ENCODE data around the gene BORCS8. TPM values are rescaled to one million over a fixed set of nuclear protein-coding genes. Genes with fewer than 3 reads are reported as not detected.

The BORCS8 gene
- total and polyA plus RNA-seq, 9 donors: 7.8 to 16.6 (median 11.9) TPM

GRCh38 chr19:19206938-19207337 lies 15.0 kb upstream of the BORCS8 start:
- 72% methylated on average over 5 of the region's 5 CpGs for WGBS (ENCODE audit: insufficient coverage)
- no peak overlapping the region for H3K27ac ChIP-seq (ENCODE audit: low read length)
- H3K9me3 ChIP-seq (replicated peaks; ENCODE audit: control insufficient read depth, low read depth, low read length): no peaks in the 10 kb centered on the region
- no peak overlapping the region for H3K4me3 ChIP-seq (ENCODE audit: low read length)
- peaks cover 8% of the 10 kb centered on the region for H3K4me1 ChIP-seq (ENCODE audit: control insufficient read depth, insufficient read depth, low read length)
- no peak for DNase-seq
- peaks cover 24% of the 10 kb centered on the region for H3K27me3 ChIP-seq (ENCODE audit: control insufficient read depth, insufficient read depth, low read length)
- H3K36me3 ChIP-seq (ENCODE audit: control insufficient read depth, insufficient read depth, low read length): peaks cover 4% of the 10 kb centered on the region

- 50% methylated on average over 7 of the region's 14 CpGs for WGBS (ENCODE audit: insufficient coverage)
- H3K4me1 ChIP-seq (ENCODE audit: control insufficient read depth, insufficient read depth, low read length): peaks cover 8% of the 10 kb centered on the region
- no peaks in the 10 kb centered on the region for H3K9me3 ChIP-seq (replicated peaks; ENCODE audit: control insufficient read depth, low read depth, low read length)
- H3K4me3 ChIP-seq (ENCODE audit: low read length): no peak overlapping the region
- no peak for DNase-seq
- H3K27me3 ChIP-seq (ENCODE audit: control insufficient read depth, insufficient read depth, low read length): peaks cover 12% of the 10 kb centered on the region
- H3K36me3 ChIP-seq (ENCODE audit: control insufficient read depth, insufficient read depth, low read length): peaks cover 12% of the 10 kb centered on the region
- no peak overlapping the region for H3K27ac ChIP-seq (ENCODE audit: low read length)
Measured at GRCh38 chr19:19205416-19206410, 13.8 kb upstream of the BORCS8 start.

- peaks cover 6% of the 10 kb centered on the region for H3K27me3 ChIP-seq (ENCODE audit: control insufficient read depth, insufficient read depth, low read length)
- H3K27ac ChIP-seq (ENCODE audit: low read length): no peak overlapping the region
- no peak for DNase-seq
- H3K36me3 ChIP-seq (ENCODE audit: control insufficient read depth, insufficient read depth, low read length): peaks cover 20% of the 10 kb centered on the region
- H3K9me3 ChIP-seq (replicated peaks; ENCODE audit: control insufficient read depth, low read depth, low read length): no peaks in the 10 kb centered on the region
- H3K4me1 ChIP-seq (ENCODE audit: control insufficient read depth, insufficient read depth, low read length): peaks cover 8% of the 10 kb centered on the region
- no peak overlapping the region for H3K4me3 ChIP-seq (ENCODE audit: low read length)
- 79% methylated on average over 10 of the region's 13 CpGs for WGBS (ENCODE audit: insufficient coverage)
Measured at GRCh38 chr19:19204181-19204580, 12.2 kb upstream of the BORCS8 start.

- H3K9me3 ChIP-seq (replicated peaks; ENCODE audit: control insufficient read depth, low read depth, low read length): no peaks in the 10 kb centered on the region
- peak; percentile 95 for DNase-seq
- peaks cover 6% of the 10 kb centered on the region for H3K27me3 ChIP-seq (ENCODE audit: control insufficient read depth, insufficient read depth, low read length)
- peak within 1 kb of the TSS; percentile 66 for H3K27ac ChIP-seq (ENCODE audit: low read length)
- H3K4me1 ChIP-seq (ENCODE audit: control insufficient read depth, insufficient read depth, low read length): peaks cover 8% of the 10 kb centered on the region
- H3K36me3 ChIP-seq (ENCODE audit: control insufficient read depth, insufficient read depth, low read length): peaks cover 30% of the 10 kb centered on the region
- H3K4me3 ChIP-seq (ENCODE audit: low read length): peak within 1 kb of the TSS; percentile 74
- WGBS (ENCODE audit: insufficient coverage): 6% methylated on average over 58 of the region's 60 CpGs
Measured at GRCh38 chr19:19203012-19203856, 11.3 kb upstream of the BORCS8 start, which contains the start of gene NR2C2AP. TSS of gene NR2C2AP (minus strand) at chr19:19203414. CDS start at chr19:19203060, 354 bp downstream.

- WGBS (ENCODE audit: insufficient coverage): 8% methylated on average over 8 of the region's 11 CpGs
- peak overlapping the region; percentile 74 for H3K4me3 ChIP-seq (ENCODE audit: low read length)
- DNase-seq: no peak
- no peak overlapping the region for H3K27ac ChIP-seq (ENCODE audit: low read length)
- H3K4me1 ChIP-seq (ENCODE audit: control insufficient read depth, insufficient read depth, low read length): peaks cover 8% of the 10 kb centered on the region
- H3K36me3 ChIP-seq (ENCODE audit: control insufficient read depth, insufficient read depth, low read length): peaks cover 35% of the 10 kb centered on the region
- peaks cover 6% of the 10 kb centered on the region for H3K27me3 ChIP-seq (ENCODE audit: control insufficient read depth, insufficient read depth, low read length)
- H3K9me3 ChIP-seq (replicated peaks; ENCODE audit: control insufficient read depth, low read depth, low read length): no peaks in the 10 kb centered on the region
Measured at GRCh38 chr19:19202707-19203011, 10.7 kb upstream of the BORCS8 start.

- H3K4me1 ChIP-seq (ENCODE audit: control insufficient read depth, insufficient read depth, low read length): peaks cover 8% of the 10 kb centered on the region
- H3K4me3 ChIP-seq (ENCODE audit: low read length): peak overlapping the region; percentile 74
- no peaks in the 10 kb centered on the region for H3K9me3 ChIP-seq (replicated peaks; ENCODE audit: control insufficient read depth, low read depth, low read length)
- H3K27me3 ChIP-seq (ENCODE audit: control insufficient read depth, insufficient read depth, low read length): peaks cover 4% of the 10 kb centered on the region
- no peak for DNase-seq
- peaks cover 39% of the 10 kb centered on the region for H3K36me3 ChIP-seq (ENCODE audit: control insufficient read depth, insufficient read depth, low read length)
- WGBS (ENCODE audit: insufficient coverage): 67% methylated on average over 11 of the region's 19 CpGs
- no peak overlapping the region for H3K27ac ChIP-seq (ENCODE audit: low read length)
Measured at GRCh38 chr19:19201697-19202630, 10.0 kb upstream of the BORCS8 start.

- Histone ChIP-seq H3K27me3 (ENCODE audit: control insufficient read depth, insufficient read depth, low read length) (no peaks in the 10 kb centered on the region), H3K4me3 (ENCODE audit: low read length) (no peak overlapping the region), H3K9me3 (replicated peaks; ENCODE audit: control insufficient read depth, low read depth, low read length) (no peaks in the 10 kb centered on the region), H3K4me1 (ENCODE audit: control insufficient read depth, insufficient read depth, low read length) (peaks cover 25% of the 10 kb centered on the region), H3K36me3 (ENCODE audit: control insufficient read depth, insufficient read depth, low read length) (peaks cover 36% of the 10 kb centered on the region), H3K27ac (ENCODE audit: low read length) (no peak overlapping the region)
- 60% methylated on average over 2 of the region's 5 CpGs for WGBS (ENCODE audit: insufficient coverage)
- no peak for DNase-seq
Measured at GRCh38 chr19:19193926-19194325, 2.0 kb upstream of the BORCS8 start.

GRCh38 chr19:19192910-19193423 lies 1.0 kb upstream of the BORCS8 start:
- 0% methylated on average over 14 of the region's 22 CpGs for WGBS (ENCODE audit: insufficient coverage)
- H3K4me3 ChIP-seq (ENCODE audit: low read length): peak overlapping the region; percentile 90
- no peaks in the 10 kb centered on the region for H3K9me3 ChIP-seq (replicated peaks; ENCODE audit: control insufficient read depth, low read depth, low read length)
- H3K27ac ChIP-seq (ENCODE audit: low read length): peak overlapping the region; percentile 85
- H3K27me3 ChIP-seq (ENCODE audit: control insufficient read depth, insufficient read depth, low read length): no peaks in the 10 kb centered on the region
- peaks cover 26% of the 10 kb centered on the region for H3K36me3 ChIP-seq (ENCODE audit: control insufficient read depth, insufficient read depth, low read length)
- peaks cover 25% of the 10 kb centered on the region for H3K4me1 ChIP-seq (ENCODE audit: control insufficient read depth, insufficient read depth, low read length)
- DNase-seq: no peak

GRCh38 chr19:19191768-19192077 lies 229 bp downstream of the BORCS8 start:
- H3K9me3 ChIP-seq (replicated peaks; ENCODE audit: control insufficient read depth, low read depth, low read length): no peaks in the 10 kb centered on the region
- no peaks in the 10 kb centered on the region for H3K27me3 ChIP-seq (ENCODE audit: control insufficient read depth, insufficient read depth, low read length)
- H3K36me3 ChIP-seq (ENCODE audit: control insufficient read depth, insufficient read depth, low read length): peaks cover 19% of the 10 kb centered on the region
- H3K27ac ChIP-seq (ENCODE audit: low read length): peak overlapping the region; percentile 100
- WGBS (ENCODE audit: insufficient coverage): 0% methylated on average over 17 of the region's 17 CpGs
- peaks cover 25% of the 10 kb centered on the region for H3K4me1 ChIP-seq (ENCODE audit: control insufficient read depth, insufficient read depth, low read length)
- DNase-seq: no peak
- H3K4me3 ChIP-seq (ENCODE audit: low read length): peak overlapping the region; percentile 86

Measured in muscle of leg (tissue), 11 donors.